HEK293 (cell line): ENCODE results near the gene TNNI3K.

Experiments
- CTCF ChIA-PET: fragments of 350-600 bp; formaldehyde crosslinking; extraction: SDS; loops from one replicate; lab custom pipeline; 2021; ENCODE audit warnings: antibody characterized with exemption; lab: Yijun Ruan, JAX
- POLR2A ChIA-PET: fragments of 300-600 bp; formaldehyde crosslinking; extraction: SDS; loops from one replicate; lab custom pipeline; 2020; ENCODE audit warnings: antibody characterized with exemption, inconsistent platforms; lab: Yijun Ruan, JAX
- H3K27ac ChIP-seq: fragments of 200-500 bp; sonication (Bioruptor generic); 2 replicates; pipeline ENCODE4 v1.5.1; 2014; ENCODE audit warnings: low read depth, low read length, control low read depth, inconsistent platforms; ENCODE audit errors: extremely low read depth
- H3K36me3 ChIP-seq, 2 experiments: fragments of 200-500 bp in 1 of 2; sonication (Bioruptor generic) in 1 of 2; 1 replicate in 1 of 2; 2 replicates in 1 of 2; pipeline ENCODE4 v1.5.1; 2014 to 2017; ENCODE audit warnings: inconsistent platforms in 2 of 2, low read length in 2 of 2; ENCODE audit not compliant: control insufficient read depth in 2 of 2, insufficient read depth in 1 of 2
- H3K4me1 ChIP-seq: fragments of 200-500 bp; sonication (Bioruptor generic); 2 replicates; pipeline ENCODE4 v1.5.1; 2014; ENCODE audit warnings: mild to moderate bottlenecking, low read length, inconsistent platforms; ENCODE audit not compliant: control insufficient read depth, insufficient read depth
- H3K4me3 ChIP-seq: 2 replicates; pipeline ENCODE4 v1.5.1; 2011; ENCODE audit warnings: low read depth, mild to moderate bottlenecking, control low read depth, low read length, moderate library complexity
- H3K9me3 ChIP-seq: fragments of 200-500 bp; sonication (Bioruptor generic); 2 replicates; pipeline ENCODE4 v1.5.1; 2014; ENCODE audit warnings: low read depth, low read length, inconsistent platforms; ENCODE audit not compliant: control insufficient read depth, insufficient read depth
- EGR2 ChIP-seq: fragments of 450-650 bp; formaldehyde crosslinking; IDR thresholded peaks from 2 replicates; pipeline ENCODE4 v1.5.1; 2016; ENCODE audit warnings: low read depth, missing biosample characterization, missing genetic modification characterization
- GLIS1 ChIP-seq: fragments of 450-650 bp; formaldehyde crosslinking; IDR thresholded peaks from 2 replicates; pipeline ENCODE4 v1.5.1; 2016; ENCODE audit warnings: missing biosample characterization, missing genetic modification characterization
- HOXA7 ChIP-seq: sonication (generic); formaldehyde crosslinking; IDR thresholded peaks from 2 replicates; pipeline ENCODE4 v1.8.1; 2022; ENCODE audit warnings: missing genetic modification reagents, borderline replicate concordance
- MEIS1 ChIP-seq: sonication (generic); formaldehyde crosslinking; IDR thresholded peaks from 2 replicates; pipeline ENCODE4 v1.8.1; 2022; ENCODE audit warnings: missing genetic modification reagents, mild to moderate bottlenecking, borderline replicate concordance
- ZFP41 ChIP-seq: fragments of 450-650 bp; formaldehyde crosslinking; IDR thresholded peaks from 2 replicates; pipeline ENCODE4 v1.5.1; 2016; ENCODE audit warnings: missing biosample characterization, missing genetic modification characterization, borderline replicate concordance
- ZNF155 ChIP-seq: fragments of 450-650 bp; formaldehyde crosslinking; IDR thresholded peaks from 2 replicates; pipeline ENCODE4 v1.5.1; 2016; ENCODE audit warnings: missing biosample characterization, missing genetic modification characterization
- ZNF175 ChIP-seq: fragments of 450-650 bp; formaldehyde crosslinking; IDR thresholded peaks from 2 replicates; pipeline ENCODE4 v1.5.1; 2016; ENCODE audit warnings: missing biosample characterization, missing genetic modification characterization
- ZNF239 ChIP-seq: fragments of 450-650 bp; formaldehyde crosslinking; IDR thresholded peaks from 2 replicates; pipeline ENCODE4 v1.5.1; 2016; ENCODE audit warnings: missing biosample characterization, missing genetic modification characterization
- ZNF366 ChIP-seq: fragments of 450-650 bp; formaldehyde crosslinking; conservative IDR thresholded peaks from 2 replicates; pipeline ENCODE4 v1.5.1; 2016; ENCODE audit warnings: missing biosample characterization, missing genetic modification characterization
- ZNF426 ChIP-seq: fragments of 450-650 bp; formaldehyde crosslinking; IDR thresholded peaks from 2 replicates; pipeline ENCODE4 v1.5.1; 2017; ENCODE audit warnings: missing biosample characterization, missing genetic modification characterization, mild to moderate bottlenecking, inconsistent platforms, moderate library complexity
- ZNF585B ChIP-seq: fragments of 450-650 bp; formaldehyde crosslinking; IDR thresholded peaks from 2 replicates; pipeline ENCODE4 v1.5.1; 2016; ENCODE audit warnings: missing biosample characterization, missing genetic modification characterization
- ZNF624 ChIP-seq: fragments of 450-650 bp; formaldehyde crosslinking; IDR thresholded peaks from 2 replicates; pipeline ENCODE4 v1.5.1; 2017; ENCODE audit warnings: missing biosample characterization, missing genetic modification characterization
- ZNF629 ChIP-seq: fragments of 450-650 bp; formaldehyde crosslinking; IDR thresholded peaks from 2 replicates; pipeline ENCODE4 v1.5.1; 2017; ENCODE audit warnings: missing biosample characterization, missing genetic modification characterization
- ZNF830 ChIP-seq: fragments of 450-650 bp; IDR thresholded peaks from 2 replicates; pipeline ENCODE4 v1.5.0; 2018; ENCODE audit warnings: missing biosample characterization, missing genetic modification characterization, low read depth, mild to moderate bottlenecking, moderate library complexity
- TF ChIP-seq, protein P1 (sequence below): fragments of 450-650 bp; formaldehyde crosslinking; IDR thresholded peaks from 2 replicates; pipeline ENCODE4 v1.5.1; 2016; ENCODE audit warnings: missing biosample characterization, missing genetic modification characterization, low read depth
- TF ChIP-seq, protein P2 (sequence below): fragments of 450-650 bp; formaldehyde crosslinking; conservative IDR thresholded peaks from 2 replicates; pipeline ENCODE4 v1.5.1; 2016; ENCODE audit warnings: low read depth, missing biosample characterization, missing genetic modification characterization
- TF ChIP-seq, protein P3 (sequence below): fragments of 450-650 bp; formaldehyde crosslinking; IDR thresholded peaks from 2 replicates; pipeline ENCODE4 v1.5.1; 2016; ENCODE audit warnings: missing biosample characterization, missing genetic modification characterization
- TF ChIP-seq, protein P4 (sequence below): fragments of 450-650 bp; formaldehyde crosslinking; IDR thresholded peaks from 2 replicates; pipeline ENCODE4 v1.5.1; 2016; ENCODE audit warnings: missing biosample characterization, missing genetic modification characterization
- TF ChIP-seq, protein P5 (sequence below): fragments of 450-650 bp; formaldehyde crosslinking; IDR thresholded peaks from 2 replicates; pipeline ENCODE4 v1.5.1; 2016; ENCODE audit warnings: missing biosample characterization, missing genetic modification characterization
- TF ChIP-seq, protein P6 (sequence below): fragments of 450-650 bp; formaldehyde crosslinking; IDR thresholded peaks from 2 replicates; pipeline ENCODE4 v1.5.1; 2017; ENCODE audit warnings: missing biosample characterization, mild to moderate bottlenecking, missing genetic modification characterization, moderate library complexity

TNNI3K gene

DNA sequence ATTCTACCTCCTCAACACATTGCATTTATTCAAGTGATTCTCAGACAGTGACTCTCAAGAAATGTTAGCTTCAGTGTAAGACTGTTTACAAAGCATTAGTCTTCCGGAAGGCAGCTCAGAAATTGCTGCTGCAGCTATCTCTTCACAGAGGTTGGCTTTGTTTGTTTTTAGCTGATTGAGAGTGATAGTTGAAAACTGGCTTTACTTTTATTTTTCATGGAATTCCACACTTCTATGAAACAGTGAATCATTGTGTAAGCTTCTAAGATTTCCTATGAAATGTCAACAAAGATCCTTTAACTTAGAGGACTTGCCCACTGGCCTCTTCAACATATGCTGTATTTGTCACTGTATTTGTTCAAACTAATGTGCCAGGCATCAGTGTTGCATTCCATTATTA lies 121.3 kb downstream of the TNNI3K start:
- CTCF ChIA-PET: interaction anchor here (0.7 kb wide), 1 partner anchor 87 kb away, joined by 3 read pairs; no protein-coding TSS in a partner anchor
- TF ChIP-seq ZNF629 (tag by site-specific recombination) (no peak), EGR2 (tag by site-specific recombination) (no peak), ZNF426 (tag by site-specific recombination) (no peak), ZNF175 (tag by site-specific recombination) (no peak), ZNF155 (no peak), MEIS1 (no peak), HOXA7 (CRISPR knock-in tag) (no peak), ZFP41 (no peak), ZNF830 (no peak), ZNF624 (no peak), ZNF239 (no peak), GLIS1 (tag by site-specific recombination) (no peak), ZNF585B (tag by site-specific recombination) (no peak), ZNF366 (no peak)
- TF ChIP-seq, protein P1, sequence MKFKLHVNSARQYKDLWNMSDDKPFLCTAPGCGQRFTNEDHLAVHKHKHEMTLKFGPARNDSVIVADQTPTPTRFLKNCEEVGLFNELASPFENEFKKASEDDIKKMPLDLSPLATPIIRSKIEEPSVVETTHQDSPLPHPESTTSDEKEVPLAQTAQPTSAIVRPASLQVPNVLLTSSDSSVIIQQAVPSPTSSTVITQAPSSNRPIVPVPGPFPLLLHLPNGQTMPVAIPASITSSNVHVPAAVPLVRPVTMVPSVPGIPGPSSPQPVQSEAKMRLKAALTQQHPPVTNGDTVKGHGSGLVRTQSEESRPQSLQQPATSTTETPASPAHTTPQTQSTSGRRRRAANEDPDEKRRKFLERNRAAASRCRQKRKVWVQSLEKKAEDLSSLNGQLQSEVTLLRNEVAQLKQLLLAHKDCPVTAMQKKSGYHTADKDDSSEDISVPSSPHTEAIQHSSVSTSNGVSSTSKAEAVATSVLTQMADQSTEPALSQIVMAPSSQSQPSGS (tag by site-specific recombination): no peak
- TF ChIP-seq, protein P2, sequence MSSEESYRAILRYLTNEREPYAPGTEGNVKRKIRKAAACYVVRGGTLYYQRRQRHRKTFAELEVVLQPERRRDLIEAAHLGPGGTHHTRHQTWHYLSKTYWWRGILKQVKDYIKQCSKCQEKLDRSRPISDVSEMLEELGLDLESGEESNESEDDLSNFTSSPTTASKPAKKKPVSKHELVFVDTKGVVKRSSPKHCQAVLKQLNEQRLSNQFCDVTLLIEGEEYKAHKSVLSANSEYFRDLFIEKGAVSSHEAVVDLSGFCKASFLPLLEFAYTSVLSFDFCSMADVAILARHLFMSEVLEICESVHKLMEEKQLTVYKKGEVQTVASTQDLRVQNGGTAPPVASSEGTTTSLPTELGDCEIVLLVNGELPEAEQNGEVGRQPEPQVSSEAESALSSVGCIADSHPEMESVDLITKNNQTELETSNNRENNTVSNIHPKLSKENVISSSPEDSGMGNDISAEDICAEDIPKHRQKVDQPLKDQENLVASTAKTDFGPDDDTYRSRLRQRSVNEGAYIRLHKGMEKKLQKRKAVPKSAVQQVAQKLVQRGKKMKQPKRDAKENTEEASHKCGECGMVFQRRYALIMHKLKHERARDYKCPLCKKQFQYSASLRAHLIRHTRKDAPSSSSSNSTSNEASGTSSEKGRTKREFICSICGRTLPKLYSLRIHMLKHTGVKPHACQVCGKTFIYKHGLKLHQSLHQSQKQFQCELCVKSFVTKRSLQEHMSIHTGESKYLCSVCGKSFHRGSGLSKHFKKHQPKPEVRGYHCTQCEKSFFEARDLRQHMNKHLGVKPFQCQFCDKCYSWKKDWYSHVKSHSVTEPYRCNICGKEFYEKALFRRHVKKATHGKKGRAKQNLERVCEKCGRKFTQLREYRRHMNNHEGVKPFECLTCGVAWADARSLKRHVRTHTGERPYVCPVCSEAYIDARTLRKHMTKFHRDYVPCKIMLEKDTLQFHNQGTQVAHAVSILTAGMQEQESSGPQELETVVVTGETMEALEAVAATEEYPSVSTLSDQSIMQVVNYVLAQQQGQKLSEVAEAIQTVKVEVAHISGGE (tag by site-specific recombination): no peak
- TF ChIP-seq, protein P3, sequence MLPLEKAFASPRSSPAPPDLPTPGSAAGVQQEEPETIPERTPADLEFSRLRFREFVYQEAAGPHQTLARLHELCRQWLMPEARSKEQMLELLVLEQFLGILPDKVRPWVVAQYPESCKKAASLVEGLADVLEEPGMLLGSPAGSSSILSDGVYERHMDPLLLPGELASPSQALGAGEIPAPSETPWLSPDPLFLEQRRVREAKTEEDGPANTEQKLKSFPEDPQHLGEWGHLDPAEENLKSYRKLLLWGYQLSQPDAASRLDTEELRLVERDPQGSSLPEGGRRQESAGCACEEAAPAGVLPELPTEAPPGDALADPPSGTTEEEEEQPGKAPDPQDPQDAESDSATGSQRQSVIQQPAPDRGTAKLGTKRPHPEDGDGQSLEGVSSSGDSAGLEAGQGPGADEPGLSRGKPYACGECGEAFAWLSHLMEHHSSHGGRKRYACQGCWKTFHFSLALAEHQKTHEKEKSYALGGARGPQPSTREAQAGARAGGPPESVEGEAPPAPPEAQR (tag by site-specific recombination): no peak
- TF ChIP-seq, protein P4, sequence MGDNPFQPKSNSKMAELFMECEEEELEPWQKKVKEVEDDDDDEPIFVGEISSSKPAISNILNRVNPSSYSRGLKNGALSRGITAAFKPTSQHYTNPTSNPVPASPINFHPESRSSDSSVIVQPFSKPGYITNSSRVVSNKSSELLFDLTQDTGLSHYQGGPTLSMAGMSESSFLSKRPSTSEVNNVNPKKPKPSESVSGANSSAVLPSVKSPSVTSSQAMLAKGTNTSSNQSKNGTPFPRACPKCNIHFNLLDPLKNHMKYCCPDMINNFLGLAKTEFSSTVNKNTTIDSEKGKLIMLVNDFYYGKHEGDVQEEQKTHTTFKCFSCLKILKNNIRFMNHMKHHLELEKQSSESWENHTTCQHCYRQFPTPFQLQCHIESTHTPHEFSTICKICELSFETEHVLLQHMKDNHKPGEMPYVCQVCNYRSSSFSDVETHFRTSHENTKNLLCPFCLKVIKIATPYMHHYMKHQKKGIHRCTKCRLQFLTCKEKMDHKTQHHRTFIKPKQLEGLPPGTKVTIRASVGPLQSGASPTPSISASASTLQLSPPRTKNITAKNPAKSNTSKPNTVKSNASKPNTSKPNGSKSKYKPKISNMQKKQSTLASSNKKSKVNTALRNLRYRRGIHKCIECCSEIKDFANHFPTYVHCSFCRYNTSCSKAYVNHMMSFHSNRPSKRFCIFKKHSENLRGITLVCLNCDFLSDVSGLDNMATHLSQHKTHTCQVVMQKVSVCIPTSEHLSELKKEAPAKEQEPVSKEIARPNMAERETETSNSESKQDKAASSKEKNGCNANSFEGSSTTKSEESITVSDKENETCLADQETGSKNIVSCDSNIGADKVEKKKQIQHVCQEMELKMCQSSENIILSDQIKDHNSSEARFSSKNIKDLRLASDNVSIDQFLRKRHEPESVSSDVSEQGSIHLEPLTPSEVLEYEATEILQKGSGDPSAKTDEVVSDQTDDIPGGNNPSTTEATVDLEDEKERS (tag by site-specific recombination): no peak
- TF ChIP-seq, protein P5, sequence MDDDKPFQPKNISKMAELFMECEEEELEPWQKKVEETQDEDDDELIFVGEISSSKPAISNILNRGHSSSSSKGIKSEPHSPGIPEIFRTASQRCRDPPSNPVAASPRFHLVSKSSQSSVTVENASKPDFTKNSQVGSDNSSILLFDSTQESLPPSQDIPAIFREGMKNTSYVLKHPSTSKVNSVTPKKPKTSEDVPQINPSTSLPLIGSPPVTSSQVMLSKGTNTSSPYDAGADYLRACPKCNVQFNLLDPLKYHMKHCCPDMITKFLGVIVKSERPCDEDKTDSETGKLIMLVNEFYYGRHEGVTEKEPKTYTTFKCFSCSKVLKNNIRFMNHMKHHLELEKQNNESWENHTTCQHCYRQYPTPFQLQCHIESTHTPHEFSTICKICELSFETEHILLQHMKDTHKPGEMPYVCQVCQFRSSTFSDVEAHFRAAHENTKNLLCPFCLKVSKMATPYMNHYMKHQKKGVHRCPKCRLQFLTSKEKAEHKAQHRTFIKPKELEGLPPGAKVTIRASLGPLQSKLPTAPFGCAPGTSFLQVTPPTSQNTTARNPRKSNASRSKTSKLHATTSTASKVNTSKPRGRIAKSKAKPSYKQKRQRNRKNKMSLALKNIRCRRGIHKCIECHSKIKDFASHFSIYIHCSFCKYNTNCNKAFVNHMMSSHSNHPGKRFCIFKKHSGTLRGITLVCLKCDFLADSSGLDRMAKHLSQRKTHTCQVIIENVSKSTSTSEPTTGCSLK (tag by site-specific recombination): no peak
- TF ChIP-seq, protein P6, sequence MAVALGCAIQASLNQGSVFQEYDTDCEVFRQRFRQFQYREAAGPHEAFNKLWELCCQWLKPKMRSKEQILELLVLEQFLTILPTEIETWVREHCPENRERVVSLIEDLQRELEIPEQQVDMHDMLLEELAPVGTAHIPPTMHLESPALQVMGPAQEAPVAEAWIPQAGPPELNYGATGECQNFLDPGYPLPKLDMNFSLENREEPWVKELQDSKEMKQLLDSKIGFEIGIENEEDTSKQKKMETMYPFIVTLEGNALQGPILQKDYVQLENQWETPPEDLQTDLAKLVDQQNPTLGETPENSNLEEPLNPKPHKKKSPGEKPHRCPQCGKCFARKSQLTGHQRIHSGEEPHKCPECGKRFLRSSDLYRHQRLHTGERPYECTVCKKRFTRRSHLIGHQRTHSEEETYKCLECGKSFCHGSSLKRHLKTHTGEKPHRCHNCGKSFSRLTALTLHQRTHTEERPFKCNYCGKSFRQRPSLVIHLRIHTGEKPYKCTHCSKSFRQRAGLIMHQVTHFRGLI (tag by site-specific recombination): no peak

More for the DNA sequence above, 121.3 kb downstream of the TNNI3K start:
- POLR2A ChIA-PET: no interaction called here
- H3K4me1 ChIP-seq: no peaks in the 10 kb centered on the region
- no peaks in the 10 kb centered on the region for H3K36me3 ChIP-seq
- H3K27ac ChIP-seq: no peak overlapping the region
- H3K9me3 ChIP-seq: no peaks in the 10 kb centered on the region
- no peak overlapping the region for H3K4me3 ChIP-seq
